HG03565 (cell line): ENCODE results near the gene ATP5F1E.
"Not testable (repeated sequence)": the region's sequence is repeated elsewhere in the genome, so short reads cannot be mapped to it uniquely, and the experiment has no call there.

Source experiments
- ATAC-seq: cut with Tn5 transposase; IDR thresholded peaks from one replicate; pipeline ENCODE4 v1.9.1; 2021; ENCODE audit warnings: mild to moderate bottlenecking, moderate library complexity; ENCODE audit not compliant: unreplicated experiment

Gene ATP5F1E

GRCh38 chr20:59022754-59023153, 9.4 kb downstream of the ATP5F1E start:
- ATAC-seq: no peak

- no peak for ATAC-seq
These were observed 11.1 kb downstream of the ATP5F1E start for GRCh38 chr20:59020938-59021551.

- no peak for ATAC-seq
These were observed 12.9 kb downstream of the ATP5F1E start, which contains the start of gene TUBB1 for GRCh38 chr20:59019217-59019616. Gene TUBB1, plus strand, starts transcription at chr20:59019429. Its CDS starts 94 bp downstream, at chr20:59019523.

GRCh38 chr20:59018817-59019216, 13.3 kb downstream of the ATP5F1E start:
- ATAC-seq: no peak

- no peak for ATAC-seq
These were observed 14.5 kb downstream of the ATP5F1E start for GRCh38 chr20:59017493-59018231.

- ATAC-seq: no peak
These were observed 15.2 kb downstream of the ATP5F1E start for GRCh38 chr20:59016795-59017492.

- no peak for ATAC-seq
These were observed 16.1 kb downstream of the ATP5F1E start for GRCh38 chr20:59015812-59016711.

- no peak for ATAC-seq
These were observed 16.7 kb downstream of the ATP5F1E start for GRCh38 chr20:59015411-59015810.

- ATAC-seq: no peak
These were observed 17.3 kb downstream of the ATP5F1E start for GRCh38 chr20:59014680-59015389.

- no peak for ATAC-seq
These were observed 18.1 kb downstream of the ATP5F1E start for GRCh38 chr20:59013959-59014608.

- no peak for ATAC-seq
These were observed 18.8 kb downstream of the ATP5F1E start for GRCh38 chr20:59013031-59013951.

GRCh38 chr20:59011874-59012157, 20.3 kb downstream of the ATP5F1E start:
- ATAC-seq: not testable (repeated sequence)

GRCh38 chr20:59010995-59011873, 20.9 kb downstream of the ATP5F1E start:
- no peak for ATAC-seq

GRCh38 chr20:59010321-59010994, 21.7 kb downstream of the ATP5F1E start:
- no peak for ATAC-seq

- ATAC-seq: no peak
These were observed 23.3 kb downstream of the ATP5F1E start for GRCh38 chr20:59008715-59009336.

- ATAC-seq: peak; percentile 25
These were observed 24.2 kb downstream of the ATP5F1E start for GRCh38 chr20:59007665-59008511.
